MCF 10A (cell line): ENCODE measurements around the gene BRF1. TPM values are rescaled to one million over a fixed set of nuclear protein-coding genes. Genes with fewer than 3 reads are reported as not detected.

Experiments
- BruUV-seq: library from RNA; stranded (reverse); fragments of 400-500 nt; replicated peaks from 2 replicates; lab custom pipeline; 2021; lab: Mats Ljungman, UMichigan
- CTCF ChIA-PET: fragments of 300-600 bp; sonication (Branson Sonifier 250); formaldehyde crosslinking; extraction: SDS; loops from one replicate; lab custom pipeline; 2021; ENCODE audit warnings: antibody characterized with exemption, inconsistent platforms; lab: Yijun Ruan, JAX
- POLR2A ChIA-PET: fragments of 300-600, 350-650 bp; sonication (Branson Sonifier 250); formaldehyde crosslinking; extraction: SDS; loops from one replicate; lab custom pipeline; 2020; ENCODE audit warnings: antibody characterized with exemption, inconsistent platforms; lab: Yijun Ruan, JAX
- DNase-seq: peaks from one replicate; pipeline ENCODE4 v3.0.0-alpha.2; 2018; ENCODE audit not compliant: unreplicated experiment
- H3K27ac Mint-ChIP-seq: one replicate; pipeline ENCODE4 v1.8.0; 2022; ENCODE audit warnings: mild to moderate bottlenecking, low read depth, mixed read lengths; ENCODE audit not compliant: unreplicated experiment
- H3K27me3 Mint-ChIP-seq: one replicate; pipeline ENCODE4 v1.8.0; 2022; ENCODE audit warnings: mixed read lengths; ENCODE audit not compliant: insufficient read depth, unreplicated experiment
- H3K36me3 Mint-ChIP-seq: one replicate; pipeline ENCODE4 v1.8.0; 2022; ENCODE audit warnings: mild to moderate bottlenecking, moderate library complexity, mixed read lengths; ENCODE audit not compliant: insufficient read depth, unreplicated experiment
- H3K4me1 Mint-ChIP-seq: one replicate; pipeline ENCODE4 v1.8.0; 2022; ENCODE audit warnings: mixed read lengths; ENCODE audit not compliant: insufficient read depth, unreplicated experiment
- H3K4me3 Mint-ChIP-seq: one replicate; pipeline ENCODE4 v1.8.0; 2022; ENCODE audit warnings: mild to moderate bottlenecking, moderate library complexity, mixed read lengths; ENCODE audit not compliant: unreplicated experiment
- H3K9me3 Mint-ChIP-seq: one replicate; pipeline ENCODE4 v1.8.0; 2022; ENCODE audit warnings: mixed read lengths; ENCODE audit not compliant: unreplicated experiment
- intact Hi-C: fragments of 100-400 bp; cut with micrococcal nuclease; formaldehyde crosslinking; loops from 2 replicates; pipeline ENCODE4 v1.14.1; 2022
- total RNA-seq: library from RNA; stranded (reverse); gene quantifications from 2 replicates; pipeline ENCODE4 v1.2.3, GENCODE V29; 2022
- TF ChIP-seq, protein P1 (sequence below): fragments of 200-600 bp; IDR thresholded peaks from one replicate; pipeline ENCODE4 v1.8.0; 2022; ENCODE audit warnings: antibody characterized with exemption, mild to moderate bottlenecking; ENCODE audit not compliant: unreplicated experiment

The BRF1 gene
- total RNA-seq, 1 experiment from 2014 or later = 30.7 TPM

DNA sequence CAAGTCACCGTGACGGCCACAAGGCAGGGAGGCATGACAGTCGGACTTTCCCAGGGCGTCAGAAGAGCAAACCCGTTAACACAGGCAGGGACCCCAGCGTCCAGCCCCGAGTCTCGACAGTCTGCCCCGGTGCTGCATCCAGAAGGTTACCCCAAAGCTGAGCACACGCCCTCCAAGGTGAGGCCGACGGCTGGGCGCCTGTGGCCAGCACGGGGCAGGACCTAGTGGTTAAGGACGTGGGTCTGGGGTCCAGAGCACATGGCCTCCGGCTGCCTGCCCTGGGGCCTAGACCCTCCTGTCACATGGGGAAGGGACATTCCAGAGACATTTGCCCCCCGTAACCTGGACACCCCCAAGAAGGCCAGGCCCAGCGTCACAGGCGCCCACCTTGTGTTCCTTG is 82.2 kb downstream of the BRF1 start:
- intact Hi-C loops = no loop called here
- DNase-seq = no peak
- BruUV-seq = no TSS peak
- ChIA-PET CTCF (interaction anchor here (0.5 kb wide), 1 partner anchor 239 kb away, joined by 3 read pairs; no protein-coding TSS in a partner anchor), POLR2A (no interaction called here)
- Mint-ChIP-seq H3K27ac (no peak overlapping the region), H3K27me3 (no peaks in the 10 kb centered on the region), H3K4me3 (no peak overlapping the region), H3K36me3 (peaks cover 69% of the 10 kb centered on the region), H3K9me3 (no peaks in the 10 kb centered on the region), H3K4me1 (no peaks in the 10 kb centered on the region)
- TF ChIP-seq, protein P1, sequence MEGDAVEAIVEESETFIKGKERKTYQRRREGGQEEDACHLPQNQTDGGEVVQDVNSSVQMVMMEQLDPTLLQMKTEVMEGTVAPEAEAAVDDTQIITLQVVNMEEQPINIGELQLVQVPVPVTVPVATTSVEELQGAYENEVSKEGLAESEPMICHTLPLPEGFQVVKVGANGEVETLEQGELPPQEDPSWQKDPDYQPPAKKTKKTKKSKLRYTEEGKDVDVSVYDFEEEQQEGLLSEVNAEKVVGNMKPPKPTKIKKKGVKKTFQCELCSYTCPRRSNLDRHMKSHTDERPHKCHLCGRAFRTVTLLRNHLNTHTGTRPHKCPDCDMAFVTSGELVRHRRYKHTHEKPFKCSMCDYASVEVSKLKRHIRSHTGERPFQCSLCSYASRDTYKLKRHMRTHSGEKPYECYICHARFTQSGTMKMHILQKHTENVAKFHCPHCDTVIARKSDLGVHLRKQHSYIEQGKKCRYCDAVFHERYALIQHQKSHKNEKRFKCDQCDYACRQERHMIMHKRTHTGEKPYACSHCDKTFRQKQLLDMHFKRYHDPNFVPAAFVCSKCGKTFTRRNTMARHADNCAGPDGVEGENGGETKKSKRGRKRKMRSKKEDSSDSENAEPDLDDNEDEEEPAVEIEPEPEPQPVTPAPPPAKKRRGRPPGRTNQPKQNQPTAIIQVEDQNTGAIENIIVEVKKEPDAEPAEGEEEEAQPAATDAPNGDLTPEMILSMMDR = no peak

DNA sequence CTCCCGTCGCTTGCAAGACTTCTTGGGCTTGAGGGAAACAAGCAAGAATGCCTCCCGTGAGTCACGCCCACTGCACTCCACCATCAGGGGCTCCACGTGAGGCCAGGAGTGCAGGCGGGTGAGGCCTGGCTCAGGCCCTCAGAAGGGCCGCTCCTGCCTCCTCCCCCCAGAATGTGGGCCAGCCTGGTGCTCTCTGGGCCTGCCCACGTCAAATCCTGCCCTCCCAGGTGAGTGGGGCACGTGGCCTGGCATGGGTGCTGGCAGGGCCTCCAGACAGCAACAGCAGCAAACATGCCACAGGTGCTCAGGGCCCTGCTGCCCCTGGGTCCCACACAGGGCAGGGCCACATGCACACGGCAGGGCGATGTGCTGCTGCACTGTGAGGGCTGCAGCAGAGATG is 83.0 kb downstream of the BRF1 start:
- no peak for DNase-seq
- Mint-ChIP-seq H3K4me1 (no peaks in the 10 kb centered on the region), H3K27me3 (no peaks in the 10 kb centered on the region), H3K4me3 (no peak overlapping the region), H3K27ac (no peak overlapping the region), H3K9me3 (no peaks in the 10 kb centered on the region), H3K36me3 (peaks cover 61% of the 10 kb centered on the region)
- ChIA-PET POLR2A (no interaction called here), CTCF (no interaction called here)
- BruUV-seq = no TSS peak
- intact Hi-C loops = no loop called here
- TF ChIP-seq, protein P1 = no peak

DNA sequence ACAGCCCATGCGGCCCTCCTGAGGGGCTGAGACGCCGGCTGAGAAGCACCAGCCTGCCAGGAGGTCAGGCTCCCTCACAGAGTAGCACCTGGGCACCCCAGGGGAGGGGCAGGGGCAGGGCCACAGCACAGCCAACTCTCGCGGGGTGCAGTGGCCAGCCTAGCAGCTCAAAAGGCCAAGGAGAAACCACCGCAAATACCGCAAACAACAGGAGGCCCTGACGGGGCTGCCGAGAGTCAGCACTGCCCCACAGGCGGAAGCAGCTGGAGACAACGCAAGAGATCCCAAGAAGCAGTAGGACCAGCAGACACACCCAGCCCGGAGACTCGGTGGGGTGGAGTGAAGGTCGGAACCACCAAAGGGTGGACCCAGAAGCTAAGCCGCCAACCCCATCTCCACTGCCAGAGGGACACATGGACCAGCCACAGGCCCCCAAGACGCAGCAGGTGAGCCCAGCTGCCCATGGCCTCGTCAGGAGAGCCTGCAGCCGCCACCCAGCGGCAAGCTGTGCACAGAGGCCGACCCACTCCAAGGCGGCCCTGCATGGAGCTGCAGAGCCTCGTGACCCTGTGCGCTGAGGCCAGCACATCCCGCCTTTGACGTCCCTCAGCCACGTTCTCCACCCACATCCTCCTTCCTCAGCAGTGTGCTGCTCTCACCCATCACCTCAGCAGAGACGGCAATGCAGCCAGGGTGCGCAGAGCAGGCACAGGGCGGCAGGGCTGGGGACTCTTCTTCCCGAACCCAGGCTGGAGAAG is 84.1 kb downstream of the BRF1 start:
- Mint-ChIP-seq H3K36me3 (peaks cover 50% of the 10 kb centered on the region), H3K27ac (no peak overlapping the region), H3K4me1 (no peaks in the 10 kb centered on the region), H3K27me3 (no peaks in the 10 kb centered on the region), H3K4me3 (no peak overlapping the region), H3K9me3 (no peaks in the 10 kb centered on the region)
- intact Hi-C loops = no loop called here
- no peak for DNase-seq
- ChIA-PET CTCF (interaction anchor here (0.6 kb wide), 2 partner anchors 72 to 1826 kb away, joined by 3 to 5 read pairs; no protein-coding TSS in a partner anchor), POLR2A (no interaction called here)
- BruUV-seq = no TSS peak
- TF ChIP-seq, protein P1 = no peak

GRCh38 chr14:105215602-105216001 is 85.2 kb downstream of the BRF1 start:
- H3K36me3 Mint-ChIP-seq = peaks cover 40% of the 10 kb centered on the region
- intact Hi-C loops = no loop called here
- CTCF ChIA-PET = no interaction called here
- TF ChIP-seq, protein P1 = no peak
- no peaks in the 10 kb centered on the region for H3K9me3 Mint-ChIP-seq
- no peak overlapping the region for H3K4me3 Mint-ChIP-seq
- no peaks in the 10 kb centered on the region for H3K4me1 Mint-ChIP-seq
- H3K27me3 Mint-ChIP-seq = no peaks in the 10 kb centered on the region
- no TSS peak for BruUV-seq
- POLR2A ChIA-PET = no interaction called here
- DNase-seq = no peak
- no peak overlapping the region for H3K27ac Mint-ChIP-seq
